ENCODE data around the gene CD19.
A peak's percentile ranks its signal among the peaks of the same experiment; 100 is the strongest.
"Not testable (repeated sequence)": the region's sequence is repeated elsewhere in the genome, so short reads cannot be mapped to it uniquely, and the experiment has no call there.

Gene CD19

DNA sequence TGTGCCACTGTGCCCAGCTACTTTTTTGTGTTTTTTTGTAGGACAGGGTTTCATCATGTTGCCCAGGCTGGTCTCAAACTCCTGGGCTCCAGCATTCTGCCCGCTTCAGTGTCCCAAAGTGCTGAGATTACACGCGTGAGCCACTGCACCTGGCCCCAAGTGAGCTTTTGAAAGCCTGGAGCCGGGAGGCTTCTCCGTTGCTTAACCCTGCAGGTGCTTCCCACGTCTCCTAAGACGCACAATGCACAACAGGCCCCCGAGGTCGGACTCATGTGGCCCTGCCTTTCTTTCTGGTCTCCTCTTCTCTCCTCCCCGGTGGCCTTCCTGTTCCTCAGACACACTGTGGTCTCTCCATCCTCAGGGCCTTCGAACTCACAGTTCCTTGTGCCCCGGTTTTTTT lies 19.2 kb upstream of the CD19 start:
- Histone ChIP-seq H3K9ac (ENCODE audit: low read depth, low read length) (no peak overlapping the region), H3K4me1 (ENCODE audit: control insufficient read depth, insufficient read depth, low read length) (no peaks in the 10 kb centered on the region), H3K27me3 (ENCODE audit: control insufficient read depth, insufficient read depth, low read length) (no peaks in the 10 kb centered on the region), H3K4me3 (ENCODE audit: low read length) (no peak overlapping the region), H3K4me2 (ENCODE audit: low read length) (no peak overlapping the region), H3K9me3 (replicated peaks; ENCODE audit: low read length) (no peaks in the 10 kb centered on the region), H3K36me3 (ENCODE audit: insufficient read depth, low read length) (peaks cover 38% of the 10 kb centered on the region)

DNA sequence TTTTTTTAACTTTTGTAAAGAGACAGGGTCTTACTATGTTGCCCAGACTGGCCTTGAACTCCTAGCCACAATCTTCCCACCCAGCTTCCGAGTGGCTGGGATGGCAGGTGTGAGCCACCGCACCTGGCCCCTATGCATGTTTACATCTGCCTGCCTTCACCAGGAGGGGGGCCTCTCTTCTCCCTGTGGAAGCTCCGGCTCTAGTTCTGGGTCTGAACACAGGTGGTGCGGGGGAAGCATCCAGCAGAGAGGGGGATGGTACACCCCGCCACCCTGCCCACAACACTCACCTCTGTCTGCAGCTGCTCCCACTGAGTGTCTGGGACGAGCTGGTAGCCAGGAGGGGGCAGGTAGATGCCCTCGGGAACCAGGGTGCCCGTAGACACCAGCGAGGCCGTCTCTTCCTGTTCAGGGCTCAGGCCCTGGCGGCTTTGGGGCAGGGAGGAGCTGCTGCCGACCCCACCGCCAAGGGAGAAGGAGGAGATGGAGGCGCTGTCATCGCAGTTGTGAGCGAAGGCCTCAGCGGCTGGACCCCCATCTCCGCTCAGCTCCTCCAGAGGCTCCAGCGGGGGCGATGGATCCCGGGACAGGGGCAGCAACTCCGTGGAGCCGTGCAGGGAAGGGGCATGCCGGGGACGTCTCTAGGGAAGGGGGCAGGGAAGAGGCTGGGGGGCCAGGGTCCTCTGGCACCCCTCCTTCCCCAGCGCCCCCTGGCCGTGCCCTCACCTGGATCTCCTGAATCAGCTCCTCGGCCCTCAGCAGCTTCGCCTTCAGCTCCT lies 17.6 kb upstream of the CD19 start:
- Histone ChIP-seq H3K27me3 (ENCODE audit: control insufficient read depth, insufficient read depth, low read length) (no peaks in the 10 kb centered on the region), H3K9ac (ENCODE audit: low read depth, low read length) (no peak overlapping the region), H3K36me3 (ENCODE audit: insufficient read depth, low read length) (peaks cover 38% of the 10 kb centered on the region), H3K4me1 (ENCODE audit: control insufficient read depth, insufficient read depth, low read length) (no peaks in the 10 kb centered on the region), H3K4me2 (ENCODE audit: low read length) (no peak overlapping the region), H3K9me3 (replicated peaks; ENCODE audit: low read length) (no peaks in the 10 kb centered on the region), H3K4me3 (ENCODE audit: low read length) (no peak overlapping the region)

DNA sequence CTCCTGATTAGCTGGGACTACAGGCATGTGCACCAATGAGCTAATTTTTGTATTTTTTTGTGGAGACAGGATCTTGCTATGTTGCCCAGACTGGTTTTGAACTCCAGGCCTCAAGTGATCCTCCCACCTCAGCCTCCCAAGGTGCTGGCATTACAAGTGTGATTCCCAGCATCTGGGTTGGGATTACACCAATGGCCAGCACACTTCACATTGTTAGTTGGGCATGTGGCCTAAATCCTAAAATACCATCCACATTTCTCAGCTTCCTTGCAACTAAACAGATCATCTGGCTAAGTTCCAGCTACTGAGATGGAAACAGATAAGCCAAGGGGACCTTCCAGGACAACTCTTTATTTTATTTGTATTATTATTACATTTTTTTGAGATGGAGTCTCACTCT lies 16.6 kb upstream of the CD19 start:
- Histone ChIP-seq H3K9me3 (replicated peaks; ENCODE audit: low read length) (no peaks in the 10 kb centered on the region), H3K4me1 (ENCODE audit: control insufficient read depth, insufficient read depth, low read length) (no peaks in the 10 kb centered on the region), H3K4me2 (ENCODE audit: low read length) (no peak overlapping the region), H3K4me3 (ENCODE audit: low read length) (no peak overlapping the region), H3K9ac (ENCODE audit: low read depth, low read length) (no peak overlapping the region), H3K27me3 (ENCODE audit: control insufficient read depth, insufficient read depth, low read length) (no peaks in the 10 kb centered on the region), H3K36me3 (ENCODE audit: insufficient read depth, low read length) (peaks cover 45% of the 10 kb centered on the region)

DNA sequence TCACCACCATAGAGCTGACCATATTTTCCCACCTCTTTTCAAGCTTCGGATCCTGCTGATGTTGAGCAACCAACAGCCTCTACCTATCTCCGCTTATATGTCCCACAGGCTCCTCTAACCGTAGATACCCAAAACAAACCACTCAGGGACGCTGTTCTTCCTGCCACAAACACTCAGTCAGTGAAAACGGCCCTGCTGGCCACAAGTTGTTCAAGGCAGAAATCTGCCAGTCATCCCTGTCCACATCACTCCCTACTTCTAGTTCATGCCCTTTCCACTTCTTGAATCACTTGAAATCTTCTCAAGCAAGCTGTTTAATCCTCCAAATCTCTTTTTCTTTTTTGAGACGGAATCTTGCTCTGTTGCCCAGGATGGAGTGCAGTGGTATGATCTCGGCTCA lies 14.7 kb upstream of the CD19 start:
- Histone ChIP-seq H3K9ac (ENCODE audit: low read depth, low read length) (no peak overlapping the region), H3K9me3 (replicated peaks; ENCODE audit: low read length) (no peaks in the 10 kb centered on the region), H3K4me1 (ENCODE audit: control insufficient read depth, insufficient read depth, low read length) (no peaks in the 10 kb centered on the region), H3K4me2 (ENCODE audit: low read length) (no peak overlapping the region), H3K36me3 (ENCODE audit: insufficient read depth, low read length) (peaks cover 44% of the 10 kb centered on the region), H3K27me3 (ENCODE audit: control insufficient read depth, insufficient read depth, low read length) (no peaks in the 10 kb centered on the region), H3K4me3 (ENCODE audit: low read length) (no peak overlapping the region)

DNA sequence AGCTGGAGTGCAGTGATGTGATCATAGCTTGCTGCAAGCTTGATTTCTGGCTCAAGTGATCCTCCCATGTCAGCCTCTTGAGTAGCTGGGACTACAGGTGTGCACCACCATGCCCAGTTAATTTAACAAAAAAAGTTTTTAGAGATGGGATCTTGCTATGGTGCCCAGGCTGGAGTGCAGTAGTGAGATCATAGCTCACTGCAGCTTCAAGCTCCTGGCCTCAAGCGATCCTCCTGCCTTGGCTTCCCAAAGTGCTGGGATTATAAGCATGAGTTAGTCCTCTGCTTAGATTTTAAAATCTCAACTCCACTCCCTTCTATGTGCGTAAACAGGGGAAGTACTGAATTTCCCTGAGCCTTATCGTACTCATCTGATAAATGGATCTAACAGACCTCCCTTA lies 13.1 kb upstream of the CD19 start:
- Histone ChIP-seq H3K9ac (ENCODE audit: low read depth, low read length) (no peak overlapping the region), H3K27me3 (ENCODE audit: control insufficient read depth, insufficient read depth, low read length) (no peaks in the 10 kb centered on the region), H3K4me1 (ENCODE audit: control insufficient read depth, insufficient read depth, low read length) (no peaks in the 10 kb centered on the region), H3K4me2 (ENCODE audit: low read length) (no peak overlapping the region), H3K36me3 (ENCODE audit: insufficient read depth, low read length) (peaks cover 51% of the 10 kb centered on the region), H3K9me3 (replicated peaks; ENCODE audit: low read length) (no peaks in the 10 kb centered on the region), H3K4me3 (ENCODE audit: low read length) (no peak overlapping the region)

DNA sequence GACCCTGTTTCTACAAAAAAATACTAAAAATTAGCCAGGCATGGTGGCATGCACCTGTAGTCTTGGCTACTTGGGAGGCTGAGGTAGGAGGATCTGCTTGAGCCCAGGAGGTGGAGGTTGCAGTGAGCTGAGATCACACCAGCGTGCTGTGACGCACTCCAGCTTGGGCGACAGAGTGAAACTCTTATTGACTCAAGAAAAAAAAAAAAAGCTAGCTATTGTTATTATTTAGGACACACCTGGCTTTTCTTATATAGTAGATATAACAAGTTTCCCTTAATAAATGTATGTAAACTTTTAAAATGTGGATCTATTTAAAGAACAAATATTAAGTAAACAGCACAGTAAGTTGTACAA lies 8.6 kb upstream of the CD19 start:
- Histone ChIP-seq H3K4me3 (ENCODE audit: low read length) (no peak overlapping the region), H3K4me1 (ENCODE audit: control insufficient read depth, insufficient read depth, low read length) (peaks cover 7% of the 10 kb centered on the region), H3K9me3 (replicated peaks; ENCODE audit: low read length) (no peaks in the 10 kb centered on the region), H3K4me2 (ENCODE audit: low read length) (no peak overlapping the region), H3K9ac (ENCODE audit: low read depth, low read length) (no peak overlapping the region), H3K36me3 (ENCODE audit: insufficient read depth, low read length) (peaks cover 27% of the 10 kb centered on the region), H3K27me3 (ENCODE audit: control insufficient read depth, insufficient read depth, low read length) (no peaks in the 10 kb centered on the region)

DNA sequence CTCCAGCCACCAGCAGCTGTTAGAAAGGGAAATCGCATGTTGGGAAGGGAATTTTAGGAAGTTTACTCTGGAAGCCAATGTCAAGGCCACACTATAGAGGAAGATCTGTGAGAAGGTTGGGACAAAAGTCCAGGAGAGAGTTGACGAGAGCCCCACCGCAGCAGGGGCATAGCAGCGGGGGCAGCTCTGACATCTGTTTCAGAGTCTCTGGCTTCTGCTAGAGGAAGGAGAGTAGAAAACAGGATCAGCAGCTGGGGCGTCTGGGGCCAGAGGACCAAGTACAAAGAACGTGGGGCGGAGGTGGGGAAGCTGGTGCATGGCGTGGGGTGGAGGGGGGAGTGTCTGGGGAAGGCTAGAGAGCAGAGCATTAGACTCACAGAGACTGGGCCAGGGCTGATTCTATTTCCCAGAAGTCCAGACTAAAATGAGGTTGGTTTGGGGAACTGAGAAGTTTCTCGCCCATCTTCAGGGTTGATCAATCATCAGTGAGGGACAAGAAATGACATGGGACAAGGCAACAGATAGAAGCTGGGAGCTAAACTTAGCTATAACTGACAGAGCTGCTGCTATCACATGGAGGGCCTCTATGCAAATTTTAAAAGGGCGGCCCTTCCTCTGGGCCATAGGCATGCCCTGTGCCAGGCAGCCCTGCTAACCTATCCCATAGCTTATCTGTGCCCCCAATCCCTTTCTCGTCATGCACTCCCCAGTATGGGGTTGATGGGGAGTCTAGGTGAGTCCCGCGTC lies 7.9 kb upstream of the CD19 start:
- Histone ChIP-seq H3K9ac (ENCODE audit: low read depth, low read length) (no peak overlapping the region), H3K4me1 (ENCODE audit: control insufficient read depth, insufficient read depth, low read length) (peaks cover 7% of the 10 kb centered on the region), H3K36me3 (ENCODE audit: insufficient read depth, low read length) (peaks cover 24% of the 10 kb centered on the region), H3K27me3 (ENCODE audit: control insufficient read depth, insufficient read depth, low read length) (no peaks in the 10 kb centered on the region), H3K4me3 (ENCODE audit: low read length) (no peak overlapping the region), H3K9me3 (replicated peaks; ENCODE audit: low read length) (no peaks in the 10 kb centered on the region), H3K4me2 (ENCODE audit: low read length) (peak overlapping the region; percentile 87)

DNA sequence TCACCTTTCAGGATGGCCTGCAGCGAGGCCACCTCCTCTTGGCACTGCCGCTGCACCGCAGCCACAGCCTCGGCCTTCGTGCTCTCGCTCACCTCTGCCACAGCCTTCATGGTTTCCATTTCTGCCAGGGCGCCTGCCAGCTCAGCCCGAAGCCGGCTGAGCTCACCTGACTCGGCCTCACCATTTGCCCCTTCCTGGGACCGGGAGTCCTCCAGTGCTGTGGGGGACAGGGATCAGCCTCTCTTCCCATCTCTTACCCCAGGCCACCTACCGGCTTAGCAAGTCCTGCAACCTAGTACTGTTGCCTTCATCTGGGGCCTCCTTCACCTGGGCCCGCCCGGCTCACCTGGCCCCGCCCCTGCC lies 7.4 kb upstream of the CD19 start:
- Histone ChIP-seq H3K27me3 (ENCODE audit: control insufficient read depth, insufficient read depth, low read length) (no peaks in the 10 kb centered on the region), H3K9ac (ENCODE audit: low read depth, low read length) (no peak overlapping the region), H3K4me1 (ENCODE audit: control insufficient read depth, insufficient read depth, low read length) (peaks cover 7% of the 10 kb centered on the region), H3K9me3 (replicated peaks; ENCODE audit: low read length) (no peaks in the 10 kb centered on the region), H3K36me3 (ENCODE audit: insufficient read depth, low read length) (peaks cover 19% of the 10 kb centered on the region), H3K4me2 (ENCODE audit: low read length) (peak overlapping the region; percentile 87), H3K4me3 (ENCODE audit: low read length) (peak overlapping the region; percentile 94)

DNA sequence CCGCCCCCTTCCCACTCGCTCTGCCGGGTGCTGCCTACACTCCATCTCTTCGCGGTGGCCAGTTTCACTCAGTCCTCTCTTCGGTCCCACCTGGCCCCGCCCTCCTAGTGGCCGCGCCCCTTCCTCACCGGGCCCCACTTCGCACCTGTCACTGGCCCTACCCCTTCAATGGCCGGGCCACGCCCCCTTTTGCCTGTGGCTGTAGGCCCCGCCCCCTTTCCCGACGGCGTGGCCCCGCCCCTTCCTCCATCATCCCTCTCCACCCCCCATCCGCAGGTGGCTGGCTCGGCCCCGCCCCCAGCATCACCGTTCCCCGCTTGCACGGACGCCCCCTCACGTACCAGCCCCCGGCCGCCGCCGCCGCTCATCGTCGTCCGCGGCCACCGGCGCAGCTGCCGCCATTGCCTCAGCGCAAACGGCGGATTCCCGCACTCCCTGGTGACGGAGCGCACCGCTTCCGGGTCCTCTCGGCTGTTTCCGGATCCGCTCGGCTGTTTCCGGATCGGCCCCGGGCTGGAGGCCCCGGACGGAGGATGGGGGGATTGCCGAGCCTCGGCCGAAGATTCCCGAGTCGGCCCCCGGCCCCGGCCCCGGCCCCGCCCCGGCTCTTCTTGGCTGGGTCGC lies 6.9 kb upstream of the CD19 start, which contains the start of gene RABEP2:
TSS of gene RABEP2 (minus strand) at position 477 of the 624 bp plus-strand sequence. CDS start at position 402, 75 bp downstream.
- Histone ChIP-seq H3K4me3 (ENCODE audit: low read length) (peak within 1 kb of the TSS; percentile 94), H3K27me3 (ENCODE audit: control insufficient read depth, insufficient read depth, low read length) (no peaks in the 10 kb centered on the region), H3K4me2 (ENCODE audit: low read length) (peak within 1 kb of the TSS; percentile 87), H3K9me3 (replicated peaks; ENCODE audit: low read length) (no peaks in the 10 kb centered on the region), H3K36me3 (ENCODE audit: insufficient read depth, low read length) (peaks cover 15% of the 10 kb centered on the region), H3K9ac (ENCODE audit: low read depth, low read length) (peak within 1 kb of the TSS; percentile 99), H3K4me1 (ENCODE audit: control insufficient read depth, insufficient read depth, low read length) (peaks cover 7% of the 10 kb centered on the region)

DNA sequence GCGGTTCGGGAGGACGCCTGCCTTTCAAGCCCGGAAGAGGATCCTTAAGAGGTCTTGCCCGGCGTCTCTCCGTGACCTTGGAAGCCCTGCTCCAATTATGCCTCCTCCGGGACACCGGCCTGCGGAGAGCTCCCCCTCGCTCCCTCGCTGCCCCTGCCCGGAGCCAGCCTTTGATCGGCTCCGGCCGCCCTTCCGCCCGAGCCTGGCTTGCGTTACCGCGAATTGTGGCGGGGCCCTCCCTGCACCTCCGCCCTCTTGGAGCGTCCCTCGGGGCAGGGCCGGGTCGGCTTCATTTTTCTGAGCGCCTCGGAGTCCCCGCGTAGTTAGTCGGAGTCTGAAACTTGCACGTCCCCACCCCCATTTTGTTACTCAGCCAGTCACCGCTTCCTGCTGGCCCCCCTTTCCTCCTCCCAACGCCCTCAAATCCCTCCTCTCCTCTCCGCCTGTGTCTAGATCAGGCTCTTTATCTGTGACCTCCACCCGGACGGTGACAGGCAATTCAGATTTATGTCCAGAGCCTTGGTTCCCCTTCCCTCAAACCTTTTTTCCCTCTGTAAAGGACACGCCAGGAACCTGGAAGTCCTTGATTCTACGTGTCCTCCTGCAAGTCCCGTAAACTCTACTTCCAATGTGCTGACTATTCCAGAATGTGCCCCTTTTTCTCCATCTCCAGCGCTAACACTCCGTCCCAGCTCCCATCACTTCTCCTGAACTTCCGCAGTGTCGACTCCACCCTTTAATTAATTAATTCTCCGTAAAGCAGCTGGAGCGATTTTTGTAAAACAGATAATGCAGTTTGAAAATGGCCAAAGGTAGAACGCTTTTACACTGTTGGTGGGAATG lies 6.2 kb upstream of the CD19 start:
- Histone ChIP-seq H3K27me3 (ENCODE audit: control insufficient read depth, insufficient read depth, low read length) (no peaks in the 10 kb centered on the region), H3K4me2 (ENCODE audit: low read length) (peak overlapping the region; percentile 87), H3K4me3 (ENCODE audit: low read length) (peak overlapping the region; percentile 94), H3K9ac (ENCODE audit: low read depth, low read length) (peak overlapping the region; percentile 99), H3K9me3 (replicated peaks; ENCODE audit: low read length) (no peaks in the 10 kb centered on the region), H3K4me1 (ENCODE audit: control insufficient read depth, insufficient read depth, low read length) (peaks cover 7% of the 10 kb centered on the region), H3K36me3 (ENCODE audit: insufficient read depth, low read length) (peaks cover 14% of the 10 kb centered on the region)

DNA sequence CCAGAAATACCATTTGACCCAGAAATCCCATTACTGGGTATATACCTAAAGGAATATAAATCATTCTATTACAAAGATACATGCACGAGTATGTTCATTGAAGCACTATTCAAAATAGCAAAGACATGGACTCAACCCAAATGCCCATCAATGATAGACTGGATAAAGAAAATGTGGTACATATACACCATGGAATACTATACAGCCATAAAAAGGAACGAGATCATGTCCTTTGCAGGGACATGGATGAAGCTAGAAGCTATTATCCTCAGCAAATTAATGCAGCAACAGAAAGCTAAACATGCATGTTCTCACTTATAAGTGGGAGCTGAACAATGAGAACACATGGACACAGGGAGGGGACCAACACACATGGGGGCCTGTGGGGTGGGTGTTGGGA lies 5.5 kb upstream of the CD19 start:
- H3K4me1 ChIP-seq (ENCODE audit: control insufficient read depth, insufficient read depth, low read length); H3K4me3 ChIP-seq (ENCODE audit: low read length): not testable (repeated sequence)
- peak overlapping the region; percentile 99 for H3K9ac ChIP-seq (ENCODE audit: low read depth, low read length)

More for the DNA sequence above, 5.5 kb upstream of the CD19 start:
- peaks cover 11% of the 10 kb centered on the region for H3K36me3 ChIP-seq (ENCODE audit: insufficient read depth, low read length)
- H3K9me3 ChIP-seq (replicated peaks; ENCODE audit: low read length); H3K27me3 ChIP-seq (ENCODE audit: control insufficient read depth, insufficient read depth, low read length): not testable (repeated sequence)
- peak overlapping the region; percentile 87 for H3K4me2 ChIP-seq (ENCODE audit: low read length)

Measured in skeletal muscle satellite cell (primary cell).